Fibroblast of lung (primary cell): ENCODE measurements around the gene D2HGDH.

Source experiments
- EZH2 ChIP-seq: IDR thresholded peaks from 2 replicates; pipeline ENCODE4 v1.5.1; 2012; ENCODE audit warnings: low read length, control low read depth, mild to moderate bottlenecking; ENCODE audit errors: missing control alignments
- TF ChIP-seq, protein P1 (sequence below), 2 donors: IDR thresholded peaks in 1 of 2; conservative IDR thresholded peaks in 1 of 2; 1 replicate in 1 of 2; 2 replicates in 1 of 2; pipeline ENCODE4 v1.5.1; 2011 to 2012; ENCODE audit warnings: low read length in 2 of 2, control low read depth in 1 of 2, inconsistent platforms in 1 of 2, low read depth in 1 of 2, mild to moderate bottlenecking in 1 of 2

DNA sequence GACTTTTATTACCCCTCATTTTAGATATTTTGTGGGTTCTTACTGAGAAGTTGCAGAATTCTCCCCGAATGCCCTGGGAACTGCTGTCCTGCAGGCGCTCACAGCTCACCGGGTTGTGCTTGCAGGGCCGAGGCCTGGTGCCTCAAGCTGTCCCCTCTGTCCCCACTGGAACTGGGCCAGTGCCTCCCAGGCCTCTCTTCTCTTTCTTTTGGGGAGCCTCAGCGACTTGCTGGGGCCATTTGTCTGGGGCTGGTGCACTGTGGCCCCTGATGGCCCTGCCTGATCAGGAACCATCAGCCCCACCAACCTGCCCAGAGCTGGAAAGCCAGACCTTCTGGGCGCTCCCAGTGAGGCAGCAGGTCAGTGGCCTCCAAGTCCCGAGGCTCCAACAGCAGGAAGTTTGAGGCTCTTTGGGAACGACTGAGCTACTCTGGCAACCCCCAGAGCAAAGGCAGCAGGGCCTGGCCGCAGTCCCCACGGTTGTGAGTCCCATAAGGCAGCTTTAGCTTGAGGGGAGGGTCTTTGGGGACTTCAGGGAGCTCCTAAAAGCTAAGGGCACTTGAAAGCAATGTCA is 59.9 kb downstream of the D2HGDH start:
- no peak for TF ChIP-seq EZH2
- TF ChIP-seq, protein P1, sequence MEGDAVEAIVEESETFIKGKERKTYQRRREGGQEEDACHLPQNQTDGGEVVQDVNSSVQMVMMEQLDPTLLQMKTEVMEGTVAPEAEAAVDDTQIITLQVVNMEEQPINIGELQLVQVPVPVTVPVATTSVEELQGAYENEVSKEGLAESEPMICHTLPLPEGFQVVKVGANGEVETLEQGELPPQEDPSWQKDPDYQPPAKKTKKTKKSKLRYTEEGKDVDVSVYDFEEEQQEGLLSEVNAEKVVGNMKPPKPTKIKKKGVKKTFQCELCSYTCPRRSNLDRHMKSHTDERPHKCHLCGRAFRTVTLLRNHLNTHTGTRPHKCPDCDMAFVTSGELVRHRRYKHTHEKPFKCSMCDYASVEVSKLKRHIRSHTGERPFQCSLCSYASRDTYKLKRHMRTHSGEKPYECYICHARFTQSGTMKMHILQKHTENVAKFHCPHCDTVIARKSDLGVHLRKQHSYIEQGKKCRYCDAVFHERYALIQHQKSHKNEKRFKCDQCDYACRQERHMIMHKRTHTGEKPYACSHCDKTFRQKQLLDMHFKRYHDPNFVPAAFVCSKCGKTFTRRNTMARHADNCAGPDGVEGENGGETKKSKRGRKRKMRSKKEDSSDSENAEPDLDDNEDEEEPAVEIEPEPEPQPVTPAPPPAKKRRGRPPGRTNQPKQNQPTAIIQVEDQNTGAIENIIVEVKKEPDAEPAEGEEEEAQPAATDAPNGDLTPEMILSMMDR (conservative IDR thresholded peaks at IDR 0.05 in 1 of 2, IDR thresholded peaks at IDR 0.05 in 1 of 2; ENCODE audit: low read depth in 1 of 2, low read length in 2 of 2) = no peak
